H7 (cell line): ENCODE measurements around the gene THAP10. TPM values are rescaled to one million over a fixed set of nuclear protein-coding genes. Genes with fewer than 3 reads are reported as not detected.
"Not testable (repeated sequence)": the region's sequence is repeated elsewhere in the genome, so short reads cannot be mapped to it uniquely, and the experiment has no call there.

Source experiments
- DNase-seq: peaks from one replicate; pipeline ENCODE4 v3.0.0; 2012
- H3K27me3 ChIP-seq: 2 replicates; pipeline ENCODE4 v1.6.0; 2011; ENCODE audit warnings: mild to moderate bottlenecking, low read length; ENCODE audit not compliant: control insufficient read depth, insufficient read depth
- H3K36me3 ChIP-seq: replicated peaks from 2 replicates; pipeline ENCODE4 v1.5.1; 2011; ENCODE audit warnings: low read length; ENCODE audit not compliant: control insufficient read depth, insufficient read depth
- H3K4me3 ChIP-seq: 2 replicates; pipeline ENCODE4 v1.5.1; 2011; ENCODE audit warnings: low read depth, mild to moderate bottlenecking, control low read depth, low read length, moderate library complexity; ENCODE audit not compliant: insufficient read depth
- total RNA-seq: library from RNA; depleted of rRNA; stranded (reverse); fragments of >200 nt; shearing (Covaris generic); gene quantifications from 2 replicates; pipeline ENCODE4 v1.2.3, GENCODE V29; 2014

THAP10 gene
- total RNA-seq, 1 experiment from 2014 or later = 3.5 TPM

GRCh38 chr15:70867911-70868467 lies 24.2 kb downstream of the THAP10 start:
- no peaks in the 10 kb centered on the region for H3K36me3 ChIP-seq
- no peak overlapping the region for H3K4me3 ChIP-seq
- DNase-seq = no peak
- no peaks in the 10 kb centered on the region for H3K27me3 ChIP-seq

GRCh38 chr15:70866982-70867641 lies 25.1 kb downstream of the THAP10 start:
- Histone ChIP-seq H3K27me3 (no peaks in the 10 kb centered on the region), H3K4me3 (no peak overlapping the region), H3K36me3 (no peaks in the 10 kb centered on the region)
- no peak for DNase-seq

GRCh38 chr15:70863450-70864218 lies 28.6 kb downstream of the THAP10 start:
- Histone ChIP-seq H3K36me3 (no peaks in the 10 kb centered on the region), H3K27me3 (no peaks in the 10 kb centered on the region), H3K4me3 (no peak overlapping the region)
- DNase-seq = no peak

GRCh38 chr15:70859998-70860397 lies 32.2 kb downstream of the THAP10 start:
- no peak for DNase-seq
- Histone ChIP-seq H3K36me3 (no peaks in the 10 kb centered on the region), H3K27me3 (peaks cover 2% of the 10 kb centered on the region; the same call in 1 of the 2 replicates), H3K4me3 (no peak overlapping the region)

- no peak for DNase-seq
- no peaks in the 10 kb centered on the region for H3K36me3 ChIP-seq
- no peak overlapping the region for H3K4me3 ChIP-seq
- peaks cover 2% of the 10 kb centered on the region; the same call in 1 of the 2 replicates for H3K27me3 ChIP-seq
These were observed 32.8 kb downstream of the THAP10 start for GRCh38 chr15:70859322-70859908.

GRCh38 chr15:70858614-70859321 lies 33.5 kb downstream of the THAP10 start:
- not testable (repeated sequence) for DNase-seq, H3K4me3 ChIP-seq, H3K27me3 ChIP-seq, H3K36me3 ChIP-seq

GRCh38 chr15:70857562-70858285 lies 34.5 kb downstream of the THAP10 start:
- H3K27me3 ChIP-seq = peaks cover 2% of the 10 kb centered on the region; the same call in 1 of the 2 replicates
- H3K4me3 ChIP-seq = no peak overlapping the region
- no peak for DNase-seq
- H3K36me3 ChIP-seq = no peaks in the 10 kb centered on the region

GRCh38 chr15:70856884-70857561 lies 35.2 kb downstream of the THAP10 start:
- Histone ChIP-seq H3K27me3 (peaks cover 2% of the 10 kb centered on the region; the same call in 1 of the 2 replicates), H3K4me3 (no peak overlapping the region), H3K36me3 (no peaks in the 10 kb centered on the region)
- no peak for DNase-seq

GRCh38 chr15:70856177-70856883 lies 35.9 kb downstream of the THAP10 start:
- Histone ChIP-seq H3K27me3 (peaks cover 2% of the 10 kb centered on the region; the same call in 1 of the 2 replicates), H3K36me3 (peaks cover 3% of the 10 kb centered on the region; the same call in 1 of the 2 replicates), H3K4me3 (no peak overlapping the region)
- no peak for DNase-seq

- Histone ChIP-seq H3K4me3 (no peak overlapping the region), H3K27me3 (peaks cover 2% of the 10 kb centered on the region; the same call in 1 of the 2 replicates), H3K36me3 (peaks cover 3% of the 10 kb centered on the region; the same call in 1 of the 2 replicates)
- DNase-seq = no peak
These were observed 36.5 kb downstream of the THAP10 start for GRCh38 chr15:70855764-70856163.

GRCh38 chr15:70854666-70854976 lies 37.6 kb downstream of the THAP10 start:
- Histone ChIP-seq H3K36me3 (peaks cover 3% of the 10 kb centered on the region; the same call in 1 of the 2 replicates), H3K27me3 (peaks cover 2% of the 10 kb centered on the region; the same call in 1 of the 2 replicates), H3K4me3 (peak overlapping the region; percentile 76)
- no peak for DNase-seq

- DNase-seq = peak; percentile 94
These were observed 38.1 kb downstream of the THAP10 start, which contains the start of gene LARP6 for GRCh38 chr15:70853973-70854665. LARP6 (minus strand) TSS chr15:70854157; CDS start chr15:70854088, 69 bp downstream.

More at GRCh38 chr15:70853973-70854665, 38.1 kb downstream of the THAP10 start, which contains the start of gene LARP6:
- Histone ChIP-seq H3K27me3 (peaks cover 2% of the 10 kb centered on the region; the same call in 1 of the 2 replicates), H3K36me3 (peaks cover 3% of the 10 kb centered on the region; the same call in 1 of the 2 replicates), H3K4me3 (peak within 1 kb of the TSS; percentile 76)
